ENCODE measurements around the gene TUBB3. TPM values are rescaled to one million over a fixed set of nuclear protein-coding genes. Genes with fewer than 3 reads are reported as not detected.

The TUBB3 gene
- total RNA-seq, 1 donor from 2014 or later: 459 TPM

DNA sequence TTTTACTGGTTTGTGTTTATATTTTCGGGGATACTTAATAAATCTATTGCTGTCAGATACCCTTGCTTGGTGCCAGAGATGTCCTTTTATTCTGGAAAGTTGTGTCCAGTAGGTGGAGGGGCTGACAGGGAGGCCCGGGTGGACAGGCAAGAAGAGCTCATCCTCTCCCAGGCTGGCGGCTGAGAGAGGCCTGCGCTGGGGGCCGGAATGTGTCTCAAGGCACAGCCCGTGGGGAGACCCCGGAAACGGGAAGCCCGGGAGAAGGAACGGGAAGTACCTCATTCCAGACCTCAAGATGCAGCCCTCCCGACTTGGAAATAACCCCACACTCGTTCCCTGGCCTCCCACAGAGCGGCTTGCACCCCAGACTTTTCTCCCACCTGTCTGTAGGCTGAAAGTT lies 12.9 kb downstream of the TUBB3 start:
- Histone ChIP-seq H3K27ac (ENCODE audit: low read depth, low read length) (no peak overlapping the region), H3K4me1 (ENCODE audit: insufficient read depth, low read length) (no peaks in the 10 kb centered on the region), H2AFZ (ENCODE audit: low read depth, low read length) (no peak overlapping the region), H3K36me3 (ENCODE audit: insufficient read depth, low read length) (peaks cover 35% of the 10 kb centered on the region), H3K9me3 (ENCODE audit: insufficient read depth, low read depth, low read length) (no peaks in the 10 kb centered on the region), H3K27me3 (ENCODE audit: insufficient read depth, low read length) (no peaks in the 10 kb centered on the region), H3K9ac (ENCODE audit: low read length) (no peak overlapping the region), H3K4me3 (ENCODE audit: insufficient read depth, low read depth, low read length) (no peak overlapping the region), H4K20me1 (ENCODE audit: insufficient read depth, low read length) (peaks cover 63% of the 10 kb centered on the region), H3K79me2 (ENCODE audit: insufficient read depth, low read length) (peaks cover 29% of the 10 kb centered on the region), H3K4me2 (ENCODE audit: low read length) (no peak overlapping the region)
- no peak for DNase-seq (ENCODE audit: low read depth)
- TF ChIP-seq EZH2 (IDR thresholded peaks at IDR 0.05; ENCODE audit: insufficient read depth, low read length): no peak
- TF ChIP-seq, protein P1, sequence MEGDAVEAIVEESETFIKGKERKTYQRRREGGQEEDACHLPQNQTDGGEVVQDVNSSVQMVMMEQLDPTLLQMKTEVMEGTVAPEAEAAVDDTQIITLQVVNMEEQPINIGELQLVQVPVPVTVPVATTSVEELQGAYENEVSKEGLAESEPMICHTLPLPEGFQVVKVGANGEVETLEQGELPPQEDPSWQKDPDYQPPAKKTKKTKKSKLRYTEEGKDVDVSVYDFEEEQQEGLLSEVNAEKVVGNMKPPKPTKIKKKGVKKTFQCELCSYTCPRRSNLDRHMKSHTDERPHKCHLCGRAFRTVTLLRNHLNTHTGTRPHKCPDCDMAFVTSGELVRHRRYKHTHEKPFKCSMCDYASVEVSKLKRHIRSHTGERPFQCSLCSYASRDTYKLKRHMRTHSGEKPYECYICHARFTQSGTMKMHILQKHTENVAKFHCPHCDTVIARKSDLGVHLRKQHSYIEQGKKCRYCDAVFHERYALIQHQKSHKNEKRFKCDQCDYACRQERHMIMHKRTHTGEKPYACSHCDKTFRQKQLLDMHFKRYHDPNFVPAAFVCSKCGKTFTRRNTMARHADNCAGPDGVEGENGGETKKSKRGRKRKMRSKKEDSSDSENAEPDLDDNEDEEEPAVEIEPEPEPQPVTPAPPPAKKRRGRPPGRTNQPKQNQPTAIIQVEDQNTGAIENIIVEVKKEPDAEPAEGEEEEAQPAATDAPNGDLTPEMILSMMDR (IDR thresholded peaks at IDR 0.05; ENCODE audit: insufficient read depth, low read depth, low read length): no peak
- Mint-ChIP-seq H3K4me1 (ENCODE audit: low read depth, unreplicated experiment) (peaks cover 2% of the 10 kb centered on the region), H3K4me3 (ENCODE audit: unreplicated experiment) (peak overlapping the region; percentile 35), H3K27me3 (ENCODE audit: low read depth, unreplicated experiment) (no peaks in the 10 kb centered on the region), H3K9me3 (ENCODE audit: unreplicated experiment) (no peaks in the 10 kb centered on the region), H3K27ac (ENCODE audit: unreplicated experiment) (no peak overlapping the region), H3K36me3 (ENCODE audit: low read depth, unreplicated experiment) (peaks cover 23% of the 10 kb centered on the region)
- FAIRE-seq: no peak

DNA sequence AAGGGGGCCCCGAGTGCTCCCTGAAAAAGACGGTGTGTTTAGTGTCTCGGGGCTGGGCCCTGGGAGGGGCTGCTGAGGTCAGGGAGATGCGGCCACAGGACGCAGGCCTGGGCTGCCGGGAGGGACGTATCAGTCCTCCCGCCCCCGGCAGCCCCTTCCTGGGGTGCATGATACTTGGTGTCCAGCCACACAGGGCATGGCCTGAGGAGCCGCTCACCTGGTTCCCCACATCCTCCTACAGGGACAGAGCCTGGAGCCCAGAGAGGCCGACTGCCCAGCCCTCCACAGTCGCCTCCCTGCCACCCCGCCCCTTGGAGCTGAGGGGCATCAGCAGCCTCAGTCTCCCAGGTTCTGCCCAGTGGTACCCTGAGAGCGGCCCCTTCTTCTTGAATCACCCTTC lies 13.4 kb downstream of the TUBB3 start:
- no peaks in the 10 kb centered on the region for H3K27me3 ChIP-seq (ENCODE audit: insufficient read depth, low read length)
- no peaks in the 10 kb centered on the region for H3K4me1 ChIP-seq (ENCODE audit: insufficient read depth, low read length)
- Mint-ChIP-seq H3K4me3 (ENCODE audit: unreplicated experiment) (no peak overlapping the region), H3K27me3 (ENCODE audit: low read depth, unreplicated experiment) (no peaks in the 10 kb centered on the region), H3K4me1 (ENCODE audit: low read depth, unreplicated experiment) (peaks cover 2% of the 10 kb centered on the region), H3K27ac (ENCODE audit: unreplicated experiment) (no peak overlapping the region), H3K9me3 (ENCODE audit: unreplicated experiment) (no peaks in the 10 kb centered on the region), H3K36me3 (ENCODE audit: low read depth, unreplicated experiment) (peaks cover 22% of the 10 kb centered on the region)
- no peaks in the 10 kb centered on the region for H3K9me3 ChIP-seq (ENCODE audit: insufficient read depth, low read depth, low read length)
- H3K9ac ChIP-seq (ENCODE audit: low read length): no peak overlapping the region
- H3K4me3 ChIP-seq (ENCODE audit: insufficient read depth, low read depth, low read length): no peak overlapping the region
- no peak for FAIRE-seq
- no peak overlapping the region for H2AFZ ChIP-seq (ENCODE audit: low read depth, low read length)
- H4K20me1 ChIP-seq (ENCODE audit: insufficient read depth, low read length): peaks cover 58% of the 10 kb centered on the region
- H3K79me2 ChIP-seq (ENCODE audit: insufficient read depth, low read length): peaks cover 24% of the 10 kb centered on the region
- no peak overlapping the region for H3K27ac ChIP-seq (ENCODE audit: low read depth, low read length)
- no peak for TF ChIP-seq EZH2 (IDR thresholded peaks at IDR 0.05; ENCODE audit: insufficient read depth, low read length)
- TF ChIP-seq, protein P1 (IDR thresholded peaks at IDR 0.05; ENCODE audit: insufficient read depth, low read depth, low read length): no peak
- DNase-seq (ENCODE audit: low read depth): no peak
- peaks cover 32% of the 10 kb centered on the region for H3K36me3 ChIP-seq (ENCODE audit: insufficient read depth, low read length)
- H3K4me2 ChIP-seq (ENCODE audit: low read length): no peak overlapping the region

DNA sequence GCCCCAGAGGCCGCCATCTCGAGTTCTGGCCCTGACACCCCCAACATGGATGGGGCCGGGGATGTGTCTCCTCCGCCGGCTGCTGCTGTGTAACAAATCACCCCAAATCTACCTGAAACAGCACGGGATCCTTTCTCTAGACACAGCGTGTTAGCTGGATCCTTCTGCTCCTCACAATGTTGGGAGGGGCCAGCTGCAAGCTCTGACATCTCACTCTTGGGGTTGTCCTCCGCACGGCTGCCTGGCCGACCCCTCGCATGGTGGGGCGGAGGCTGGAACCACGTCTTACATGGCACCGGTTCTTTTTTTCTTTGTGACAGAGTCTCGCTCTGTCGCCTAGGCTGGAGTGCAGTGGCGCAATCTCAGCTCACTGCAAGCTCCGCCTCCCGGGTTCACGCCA lies 13.8 kb downstream of the TUBB3 start:
- H3K36me3 ChIP-seq (ENCODE audit: insufficient read depth, low read length): peaks cover 28% of the 10 kb centered on the region
- H3K9me3 ChIP-seq (ENCODE audit: insufficient read depth, low read depth, low read length): no peaks in the 10 kb centered on the region
- Mint-ChIP-seq H3K9me3 (ENCODE audit: unreplicated experiment) (no peaks in the 10 kb centered on the region), H3K4me1 (ENCODE audit: low read depth, unreplicated experiment) (peaks cover 2% of the 10 kb centered on the region), H3K27me3 (ENCODE audit: low read depth, unreplicated experiment) (no peaks in the 10 kb centered on the region), H3K27ac (ENCODE audit: unreplicated experiment) (no peak overlapping the region), H3K4me3 (ENCODE audit: unreplicated experiment) (no peak overlapping the region), H3K36me3 (ENCODE audit: low read depth, unreplicated experiment) (peaks cover 20% of the 10 kb centered on the region)
- H3K27ac ChIP-seq (ENCODE audit: low read depth, low read length): no peak overlapping the region
- no peak overlapping the region for H2AFZ ChIP-seq (ENCODE audit: low read depth, low read length)
- H3K9ac ChIP-seq (ENCODE audit: low read length): no peak overlapping the region
- H3K4me3 ChIP-seq (ENCODE audit: insufficient read depth, low read depth, low read length): no peak overlapping the region
- no peaks in the 10 kb centered on the region for H3K4me1 ChIP-seq (ENCODE audit: insufficient read depth, low read length)
- DNase-seq (ENCODE audit: low read depth) (no peak), FAIRE-seq (no peak)
- peaks cover 54% of the 10 kb centered on the region for H4K20me1 ChIP-seq (ENCODE audit: insufficient read depth, low read length)
- H3K27me3 ChIP-seq (ENCODE audit: insufficient read depth, low read length): no peaks in the 10 kb centered on the region
- H3K79me2 ChIP-seq (ENCODE audit: insufficient read depth, low read length): peaks cover 19% of the 10 kb centered on the region
- TF ChIP-seq, protein P1 (IDR thresholded peaks at IDR 0.05; ENCODE audit: insufficient read depth, low read depth, low read length): no peak
- TF ChIP-seq EZH2 (IDR thresholded peaks at IDR 0.05; ENCODE audit: insufficient read depth, low read length): no peak
- no peak overlapping the region for H3K4me2 ChIP-seq (ENCODE audit: low read length)
